Cardiac muscle cell (in vitro differentiated cells and primary cell): ENCODE measurements around the gene RNH1. TPM values are rescaled to one million over a fixed set of nuclear protein-coding genes. Genes with fewer than 3 reads are reported as not detected.

Experiments used
- DNase-seq, 2 donors: peaks; one replicate each; pipeline versions ENCODE4 v3.0.0 to v3.0.0-alpha.2; 2010 to 2017; ENCODE audit warnings: low read depth in 1 of 2, low spot score in 1 of 2
- H3K27ac ChIP-seq: fragments of 200-600 bp; sonication (generic); 2 replicates; pipeline ENCODE4 v1.5.1; 2016
- H3K27me3 ChIP-seq: fragments of 200-600 bp; sonication (generic); 2 replicates; pipeline ENCODE4 v1.6.0; 2016; ENCODE audit warnings: control low read depth
- H3K36me3 ChIP-seq: fragments of 200-600 bp; sonication (generic); 2 replicates; pipeline ENCODE4 v1.5.1; 2016; ENCODE audit warnings: control low read depth
- H3K4me1 ChIP-seq: fragments of 200-600 bp; sonication (generic); 2 replicates; pipeline ENCODE4 v1.8.1; 2017; ENCODE audit warnings: low read depth, mild to moderate bottlenecking, mixed run types
- H3K4me3 ChIP-seq: fragments of 200-600 bp; sonication (generic); 2 replicates; pipeline ENCODE4 v1.5.1; 2016; ENCODE audit warnings: mild to moderate bottlenecking
- H3K9me3 ChIP-seq: fragments of 200-600 bp; sonication (generic); 2 replicates; pipeline ENCODE4 v1.5.1; 2017; ENCODE audit warnings: low read depth, mild to moderate bottlenecking, control low read depth
- polyA plus RNA-seq: library from polyadenylated mRNA; unstranded; fragments of >200 nt; fragmentation: Nextera tagmentation; extraction: Ambion mirVana; gene quantifications from 2 replicates; pipeline ENCODE4 v1.2.1, GENCODE V29; 2016
- total RNA-seq: library from RNA; depleted of rRNA; stranded (reverse); fragments of >200 nt; gene quantifications from 2 replicates; pipeline ENCODE4 v1.2.3, GENCODE V29; 2016
- TF ChIP-seq, protein P1 (sequence below): IDR thresholded peaks from 2 replicates; pipeline ENCODE4 v1.5.1; 2012; ENCODE audit warnings: low read depth, mild to moderate bottlenecking, low read length

Gene RNH1
- total and polyA plus RNA-seq, 2 experiments from 2014 or later, result 149 to 176 TPM

DNA sequence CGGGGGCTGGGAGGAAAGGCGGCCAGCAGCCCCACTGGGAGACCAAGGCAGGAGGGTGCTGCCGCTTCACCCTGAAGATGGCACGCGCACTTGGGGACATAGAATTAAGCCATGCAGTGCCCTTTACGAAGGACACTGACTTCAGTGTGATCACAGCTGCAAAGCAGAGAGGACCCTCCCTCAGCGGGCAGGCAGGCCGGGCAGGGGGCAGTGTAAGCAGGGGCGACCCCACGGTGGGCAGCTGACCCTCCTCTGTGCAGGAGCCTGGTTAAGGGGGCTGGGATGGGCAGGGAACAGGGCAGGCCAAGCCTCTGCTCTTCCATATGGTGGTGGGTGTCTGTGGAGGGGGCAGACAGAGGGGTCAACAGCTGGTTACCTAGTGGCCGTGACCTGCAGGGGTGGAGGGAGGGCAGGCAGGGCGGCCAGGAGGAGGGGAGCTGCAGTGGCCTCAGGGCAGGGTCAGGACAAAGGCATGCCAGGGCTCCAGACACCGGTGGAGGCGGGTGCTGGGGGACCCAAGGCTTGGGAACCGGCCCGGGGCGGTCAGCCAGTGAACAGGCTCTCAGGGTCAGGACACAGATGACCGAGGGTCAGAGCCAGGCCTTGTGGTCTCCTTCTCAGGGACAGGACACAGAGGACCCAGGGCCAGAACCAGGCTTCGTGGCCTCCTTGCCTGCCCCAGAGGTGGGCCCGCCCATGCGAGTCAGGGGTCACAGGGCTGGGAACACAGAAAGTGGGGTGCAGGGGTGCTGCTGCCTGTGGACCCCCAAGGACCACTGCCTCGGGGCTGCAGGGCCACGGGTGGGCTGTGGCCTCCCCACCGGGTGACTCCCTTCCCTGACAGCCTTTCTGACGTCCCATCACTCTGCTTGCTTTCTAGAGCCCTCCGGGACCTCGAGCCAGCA, 46.3 kb upstream of the RNH1 start:
- H3K27me3 ChIP-seq, result peaks cover 35% of the 10 kb centered on the region

DNA sequence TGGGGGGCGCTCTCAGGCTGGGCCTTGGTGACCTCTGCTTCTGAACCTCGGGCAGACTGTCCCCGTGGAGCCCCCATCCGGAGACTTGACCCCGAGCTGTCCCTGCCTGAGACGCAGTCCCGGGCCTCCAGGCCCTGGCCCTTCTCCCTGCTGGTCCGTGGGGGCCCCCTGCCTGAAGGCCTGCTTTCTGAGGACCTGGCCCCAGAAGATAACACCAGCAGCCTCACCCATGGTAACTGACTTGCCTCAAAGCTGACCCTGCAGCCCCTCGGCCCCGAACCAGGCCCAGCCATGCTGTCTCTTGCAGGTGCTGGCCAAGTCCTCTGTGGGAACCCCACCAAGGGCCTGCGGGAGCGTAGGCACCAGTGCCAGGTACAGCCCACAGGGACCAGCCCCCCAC, 44.6 kb upstream of the RNH1 start:
- Histone ChIP-seq H3K4me3 (no peak overlapping the region), H3K27me3 (peaks cover 18% of the 10 kb centered on the region), H3K36me3 (no peaks in the 10 kb centered on the region), H3K27ac (no peak overlapping the region), H3K9me3 (no peaks in the 10 kb centered on the region), H3K4me1 (peaks cover 7% of the 10 kb centered on the region)
- DNase-seq, result no peak
- TF ChIP-seq, protein P1, sequence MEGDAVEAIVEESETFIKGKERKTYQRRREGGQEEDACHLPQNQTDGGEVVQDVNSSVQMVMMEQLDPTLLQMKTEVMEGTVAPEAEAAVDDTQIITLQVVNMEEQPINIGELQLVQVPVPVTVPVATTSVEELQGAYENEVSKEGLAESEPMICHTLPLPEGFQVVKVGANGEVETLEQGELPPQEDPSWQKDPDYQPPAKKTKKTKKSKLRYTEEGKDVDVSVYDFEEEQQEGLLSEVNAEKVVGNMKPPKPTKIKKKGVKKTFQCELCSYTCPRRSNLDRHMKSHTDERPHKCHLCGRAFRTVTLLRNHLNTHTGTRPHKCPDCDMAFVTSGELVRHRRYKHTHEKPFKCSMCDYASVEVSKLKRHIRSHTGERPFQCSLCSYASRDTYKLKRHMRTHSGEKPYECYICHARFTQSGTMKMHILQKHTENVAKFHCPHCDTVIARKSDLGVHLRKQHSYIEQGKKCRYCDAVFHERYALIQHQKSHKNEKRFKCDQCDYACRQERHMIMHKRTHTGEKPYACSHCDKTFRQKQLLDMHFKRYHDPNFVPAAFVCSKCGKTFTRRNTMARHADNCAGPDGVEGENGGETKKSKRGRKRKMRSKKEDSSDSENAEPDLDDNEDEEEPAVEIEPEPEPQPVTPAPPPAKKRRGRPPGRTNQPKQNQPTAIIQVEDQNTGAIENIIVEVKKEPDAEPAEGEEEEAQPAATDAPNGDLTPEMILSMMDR, result no peak

More for the DNA sequence above, 46.3 kb upstream of the RNH1 start:
- H3K4me1 ChIP-seq, result peaks cover 7% of the 10 kb centered on the region
- no peak overlapping the region for H3K4me3 ChIP-seq
- DNase-seq, result no peak
- H3K27ac ChIP-seq, result no peak overlapping the region
- H3K36me3 ChIP-seq, result no peaks in the 10 kb centered on the region
- H3K9me3 ChIP-seq, result no peaks in the 10 kb centered on the region
- TF ChIP-seq, protein P1, result no peak

DNA sequence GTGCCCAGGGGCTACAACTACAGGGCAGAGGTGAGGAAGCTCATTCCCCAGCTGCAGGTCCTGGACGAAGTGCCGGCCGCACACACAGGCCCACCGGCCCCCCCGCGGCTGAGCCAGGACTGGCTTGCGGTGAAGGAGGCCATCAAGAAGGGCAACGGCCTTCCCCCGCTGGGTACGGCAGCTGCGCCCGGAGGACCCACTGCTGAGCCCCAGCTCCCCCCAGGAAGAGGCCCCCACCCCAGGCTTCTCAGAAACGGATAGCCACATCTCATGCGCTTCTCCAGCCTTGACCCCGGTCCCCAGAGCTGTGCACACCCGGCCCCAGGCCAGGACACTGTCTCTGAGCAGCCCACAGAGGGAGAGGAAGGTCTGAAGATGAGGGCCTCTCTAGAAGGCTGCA, 44.1 kb upstream of the RNH1 start:
- peaks cover 14% of the 10 kb centered on the region for H3K27me3 ChIP-seq
- TF ChIP-seq, protein P1, result no peak
- H3K27ac ChIP-seq, result no peak overlapping the region
- no peak overlapping the region for H3K4me3 ChIP-seq
- no peaks in the 10 kb centered on the region for H3K9me3 ChIP-seq
- H3K36me3 ChIP-seq, result no peaks in the 10 kb centered on the region
- peaks cover 7% of the 10 kb centered on the region for H3K4me1 ChIP-seq
- no peak for DNase-seq

DNA sequence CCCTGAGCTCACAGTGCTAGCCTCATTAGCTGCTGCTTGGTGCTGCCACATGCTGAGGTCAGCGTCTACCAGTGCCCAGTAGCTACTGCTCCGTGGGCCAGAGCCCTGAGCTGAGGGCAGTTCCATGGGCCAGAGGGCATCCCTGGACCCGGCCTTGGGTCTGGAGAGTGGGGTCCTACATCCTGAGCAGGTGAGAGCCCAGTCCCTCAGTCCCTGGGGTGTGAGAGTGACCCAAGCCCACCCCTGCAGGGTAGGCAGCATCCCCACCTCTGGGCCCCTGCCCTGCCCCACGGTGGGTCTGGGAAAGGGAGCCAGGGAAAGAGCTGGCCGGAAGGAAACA, 43.7 kb upstream of the RNH1 start:
- peaks cover 10% of the 10 kb centered on the region for H3K27me3 ChIP-seq
- H3K27ac ChIP-seq, result no peak overlapping the region
- TF ChIP-seq, protein P1, result no peak
- H3K36me3 ChIP-seq, result no peaks in the 10 kb centered on the region
- H3K4me1 ChIP-seq, result peaks cover 7% of the 10 kb centered on the region
- no peak overlapping the region for H3K4me3 ChIP-seq
- H3K9me3 ChIP-seq, result no peaks in the 10 kb centered on the region
- DNase-seq, result no peak

DNA sequence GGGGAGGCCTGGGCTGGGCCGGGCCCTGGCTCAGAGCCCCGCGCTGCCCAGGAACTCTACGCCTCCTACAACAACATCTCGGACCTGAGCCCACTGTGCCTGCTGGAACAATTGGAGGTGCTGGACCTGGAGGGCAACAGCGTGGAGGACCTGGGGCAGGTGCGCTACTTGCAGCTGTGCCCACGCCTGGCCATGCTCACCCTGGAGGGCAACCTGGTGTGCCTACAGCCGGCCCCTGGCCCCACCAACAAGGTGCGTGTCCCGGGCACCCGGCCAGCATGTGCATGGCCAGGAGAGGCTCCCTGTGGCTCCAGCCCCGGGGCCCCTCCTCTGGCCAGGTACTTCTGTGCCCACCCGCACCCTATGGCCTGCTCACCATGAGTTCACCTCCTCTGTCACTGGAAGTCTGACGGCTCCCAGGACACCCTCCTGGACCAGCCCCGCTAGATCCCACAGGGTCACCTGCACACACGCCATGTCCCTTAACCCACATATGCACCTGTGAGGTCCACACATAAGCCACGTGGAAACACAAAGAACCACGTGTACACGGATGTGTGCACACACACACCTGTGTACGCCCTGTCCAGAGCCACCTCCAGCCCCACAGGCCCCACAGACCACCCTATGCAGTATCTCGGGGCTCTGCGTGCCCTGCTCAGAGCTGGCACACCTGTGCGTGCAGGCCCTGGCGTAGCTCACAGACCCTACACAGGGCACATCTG, 43.1 kb upstream of the RNH1 start:
- H3K27me3 ChIP-seq, result peaks cover 4% of the 10 kb centered on the region
- no peak overlapping the region for H3K4me3 ChIP-seq
- DNase-seq, result no peak
- H3K36me3 ChIP-seq, result no peaks in the 10 kb centered on the region
- no peak overlapping the region for H3K27ac ChIP-seq
- peaks cover 7% of the 10 kb centered on the region for H3K4me1 ChIP-seq
- H3K9me3 ChIP-seq, result no peaks in the 10 kb centered on the region
- TF ChIP-seq, protein P1, result no peak
